SK-N-SH (cell line): ENCODE measurements around the gene TOGARAM2. TPM values are rescaled to one million over a fixed set of nuclear protein-coding genes. Genes with fewer than 3 reads are reported as not detected.

ENCODE experiments used
- CTCF ChIA-PET: fragments of 300-600, 350-600 bp; formaldehyde crosslinking; extraction: SDS; loops from one replicate; lab custom pipeline; 2021; lab: Yijun Ruan, JAX
- POLR2A ChIA-PET: fragments of 350-600 bp; sonication (Branson Sonifier 250); formaldehyde crosslinking; extraction: SDS; loops from one replicate; lab custom pipeline; 2020; ENCODE audit warnings: antibody characterized with exemption, inconsistent platforms; lab: Yijun Ruan, JAX
- DNase-seq: peaks from one replicate; pipeline ENCODE4 v3.0.0; 2012
- H2AFZ ChIP-seq: fragments of 200-600 bp; sonication (generic); 2 replicates; pipeline ENCODE4 v1.8.1; 2016; ENCODE audit warnings: antibody characterized with exemption, mild to moderate bottlenecking, low read depth
- H3F3A ChIP-seq: fragments of 200-600 bp; sonication (generic); replicated peaks from 2 replicates; pipeline ENCODE3; 2016; ENCODE audit warnings: antibody characterized with exemption, mild to moderate bottlenecking; ENCODE audit not compliant: insufficient read depth
- H3K27ac ChIP-seq, 2 experiments: fragments of 200-500 bp in 1 of 2; fragments of 200-600 bp in 1 of 2; sonication (Bioruptor generic) in 1 of 2; sonication (generic), shearing (Covaris generic) in 1 of 2; 2 replicates each; pipeline versions ENCODE4 v1.5.1 to v1.6.1; 2014 to 2016; ENCODE audit warnings: low read depth in 2 of 2, inconsistent platforms in 1 of 2, low read length in 1 of 2, mild to moderate bottlenecking in 1 of 2, mixed read lengths in 1 of 2
- H3K27me3 ChIP-seq: fragments of 200-600 bp; sonication (generic), shearing (Covaris generic); 2 replicates; pipeline ENCODE4 v1.6.1; 2016; ENCODE audit warnings: mixed run types; ENCODE audit not compliant: insufficient read depth
- H3K36me3 ChIP-seq, 2 experiments: fragments of 200-500 bp in 1 of 2; fragments of 200-600 bp in 1 of 2; sonication (Bioruptor generic) in 1 of 2; sonication (generic) in 1 of 2; replicated peaks in 1 of 2; 2 replicates each; pipeline versions ENCODE3 to v1.5.1; 2014 to 2016; ENCODE audit warnings: low read length in 1 of 2, mild to moderate bottlenecking in 1 of 2; ENCODE audit not compliant: insufficient read depth in 2 of 2, control insufficient read depth in 1 of 2
- H3K4me1 ChIP-seq, 2 experiments: fragments of 200-500 bp in 1 of 2; fragments of 200-600 bp in 1 of 2; sonication (Bioruptor generic) in 1 of 2; sonication (generic), shearing (Covaris generic) in 1 of 2; 2 replicates each; pipeline versions ENCODE4 v1.5.1 to v1.6.1; 2014 to 2016; ENCODE audit warnings: low read depth in 1 of 2, low read length in 1 of 2, mixed run types in 1 of 2; ENCODE audit not compliant: insufficient read depth in 2 of 2, control insufficient read depth in 1 of 2
- H3K4me2 ChIP-seq: fragments of 200-600 bp; sonication (generic), shearing (Covaris generic); 2 replicates; pipeline ENCODE4 v1.6.1; 2017; ENCODE audit warnings: mixed run types
- H3K4me3 ChIP-seq, 2 experiments: fragments of 200-500 bp in 1 of 2; fragments of 200-600 bp in 1 of 2; sonication (Bioruptor generic) in 1 of 2; sonication (generic), shearing (Covaris generic) in 1 of 2; 2 replicates each; pipeline versions ENCODE4 v1.5.1 to v1.8.1; 2014 to 2016; ENCODE audit warnings: low read depth in 2 of 2, inconsistent platforms in 1 of 2, low read length in 1 of 2, mild to moderate bottlenecking in 1 of 2, mixed read lengths in 1 of 2, moderate library complexity in 1 of 2
- H3K79me2 ChIP-seq: fragments of 200-600 bp; sonication (generic); 2 replicates; pipeline ENCODE4 v1.8.1; 2017; ENCODE audit warnings: mild to moderate bottlenecking; ENCODE audit not compliant: insufficient read depth
- H3K9ac ChIP-seq: fragments of 200-600 bp; sonication (generic); 2 replicates; pipeline ENCODE4 v1.6.1; 2017; ENCODE audit warnings: mixed run types
- H3K9me2 ChIP-seq: fragments of 200-600 bp; sonication (generic); 2 replicates; pipeline ENCODE4 v1.6.1; 2017; ENCODE audit warnings: mixed run types
- H3K9me3 ChIP-seq: fragments of 200-600 bp; sonication (generic); 2 replicates; pipeline ENCODE4 v1.6.1; 2017; ENCODE audit warnings: mixed run types, mild to moderate bottlenecking, moderate library complexity
- H4K20me1 ChIP-seq: fragments of 200-600 bp; sonication (generic); 2 replicates; pipeline ENCODE4 v1.6.1; 2017; ENCODE audit warnings: mild to moderate bottlenecking, mixed run types; ENCODE audit not compliant: insufficient read depth
- EZH2phosphoT487 ChIP-seq: fragments of 200-600 bp; sonication (generic); IDR thresholded peaks from 2 replicates; pipeline ENCODE4 v1.6.1; 2017; ENCODE audit warnings: low read depth, mixed run types, mild to moderate bottlenecking, antibody characterized with exemption, moderate library complexity, borderline replicate concordance
- FOXJ3 ChIP-seq: sonication (generic); formaldehyde crosslinking; IDR thresholded peaks from 2 replicates; pipeline ENCODE4 v1.5.1; 2020; ENCODE audit warnings: mild to moderate bottlenecking, missing genetic modification reagents
- RCOR1 ChIP-seq: fragments of 150-350 bp; IDR thresholded peaks from 2 replicates; pipeline ENCODE4 v1.6.1; 2017; ENCODE audit warnings: antibody characterized with exemption, low read length
- REST ChIP-seq: IDR thresholded peaks from 2 replicates; pipeline ENCODE4 v1.6.1; 2012; ENCODE audit warnings: mild to moderate bottlenecking, low read depth, low read length, moderate library complexity
- SMC3 ChIP-seq: IDR thresholded peaks from 2 replicates; pipeline ENCODE4 v1.6.1; 2012; ENCODE audit warnings: low read depth, low read length, improper control_type of control experiment
- ZBTB33 ChIP-seq: IDR thresholded peaks from 2 replicates; pipeline ENCODE4 v1.4.0; 2012; ENCODE audit warnings: low read depth, borderline replicate concordance
- WGBS: methylation state at CpG from one replicate; pipeline ENCODE4 v1.1.6; 2017; ENCODE audit warnings: low lambda C conversion rate; 5-methylcytosine and 5-hydroxymethylcytosine counted together
- polyA plus RNA-seq, 3 experiments: library from polyadenylated mRNA; depleted of rRNA; stranded (reverse); fragments of >200 nt; gene quantifications; 2 replicates each; pipeline ENCODE4 v1.2.3, GENCODE V29; 2012

Gene TOGARAM2
- polyA plus RNA-seq, 1 of the 3 experiments (the other 2 are of a cell fraction): 0.69 TPM

- no peak for TF ChIP-seq REST
- TF ChIP-seq SMC3: no peak
These were observed 28.2 kb downstream of the TOGARAM2 start (continued) for GRCh38 chr2:29009270-29009669.

- no peak overlapping the region for H2AFZ ChIP-seq
- H4K20me1 ChIP-seq: no peaks in the 10 kb centered on the region
- no peak overlapping the region for H3K4me3 ChIP-seq
- H3K27me3 ChIP-seq: peaks cover 6% of the 10 kb centered on the region; the same call in 1 of the 2 replicates
- no peak overlapping the region for H3K9ac ChIP-seq
- no peaks in the 10 kb centered on the region for H3K36me3 ChIP-seq
- H3K27ac ChIP-seq: no peak overlapping the region
- WGBS: 77% methylated on average over 18 of the region's 26 CpGs
- no peaks in the 10 kb centered on the region for H3F3A ChIP-seq
- ChIA-PET POLR2A (no interaction called here), CTCF (interaction anchor here (2.6 kb wide), 1 partner anchor 16 kb away, joined by 12 read pairs; no protein-coding TSS in a partner anchor)
- no peaks in the 10 kb centered on the region for H3K9me2 ChIP-seq
- peaks cover 0 to 17% of the 10 kb centered on the region in 2 experiments; a peak in 1 of 4 replicates for H3K4me1 ChIP-seq
- no peak overlapping the region for H3K4me2 ChIP-seq
- no peak for TF ChIP-seq ZBTB33
- no peak for TF ChIP-seq EZH2phosphoT487
- TF ChIP-seq FOXJ3 (CRISPR knock-in tag): no peak
- TF ChIP-seq RCOR1: no peak
- no peaks in the 10 kb centered on the region for H3K79me2 ChIP-seq
- no peaks in the 10 kb centered on the region for H3K9me3 ChIP-seq
- no peak for DNase-seq
These were observed 28.9 kb downstream of the TOGARAM2 start for GRCh38 chr2:29009711-29010677.
